Large intestine (tissue), 3 donors: ENCODE measurements around the gene HTR6. TPM values are rescaled to one million over a fixed set of nuclear protein-coding genes. Genes with fewer than 3 reads are reported as not detected.
A peak's percentile ranks its signal among the peaks of the same experiment; 100 is the strongest.

Experiments used
- DNase-seq, 2 donors: peaks; one replicate each; pipeline versions ENCODE4 v3.0.0 to v3.0.0-alpha.2; 2013
- H3K27ac ChIP-seq: one replicate; pipeline ENCODE4 v1.5.1; 2013; ENCODE audit warnings: low read length
- H3K27me3 ChIP-seq: 2 replicates; pipeline ENCODE4 v1.6.1; 2013; ENCODE audit warnings: low read length; ENCODE audit not compliant: control insufficient read depth, insufficient read depth
- H3K36me3 ChIP-seq: 2 replicates; pipeline ENCODE4 v1.6.1; 2013; ENCODE audit warnings: low read length; ENCODE audit not compliant: control insufficient read depth, insufficient read depth
- H3K4me1 ChIP-seq: one replicate; pipeline ENCODE4 v1.6.1; 2013; ENCODE audit warnings: low read length; ENCODE audit not compliant: control insufficient read depth, insufficient read depth
- H3K4me3 ChIP-seq: one replicate; pipeline ENCODE4 v1.5.1; 2013; ENCODE audit warnings: low read length
- H3K9me3 ChIP-seq: one replicate; pipeline ENCODE4 v1.6.1; 2013; ENCODE audit warnings: mild to moderate bottlenecking, low read depth, low read length, moderate library complexity; ENCODE audit not compliant: control insufficient read depth
- WGBS: methylation state at CpG from one replicate; pipeline ENCODE4 v1.1.5; 2013; ENCODE audit warnings: low lambda C conversion rate; ENCODE audit not compliant: insufficient coverage; 5-methylcytosine and 5-hydroxymethylcytosine counted together
- polyA plus RNA-seq: library from polyadenylated mRNA; unstranded; fragments of 120-200 nt; gene quantifications from one replicate; pipeline ENCODE4 v1.2.1, GENCODE V29; 2013

The HTR6 gene
- polyA plus RNA-seq, 1 donor, result 0.07 TPM

- Histone ChIP-seq H3K4me3 (peak overlapping the region; percentile 79), H3K36me3 (no peaks in the 10 kb centered on the region), H3K9me3 (no peaks in the 10 kb centered on the region), H3K4me1 (peaks cover 31% of the 10 kb centered on the region), H3K27me3 (no peaks in the 10 kb centered on the region), H3K27ac (no peak overlapping the region)
- no CpG with 5 or more reads among the region's 9 CpGs for WGBS
- DNase-seq, result peak in 1 of 2 donors; percentile 30
Observed at GRCh38 chr1:19646377-19647319, 18.0 kb upstream of the HTR6 start.

GRCh38 chr1:19647643-19648042 is 17.0 kb upstream of the HTR6 start:
- no peak for DNase-seq
- Histone ChIP-seq H3K27ac (no peak overlapping the region), H3K27me3 (no peaks in the 10 kb centered on the region), H3K36me3 (no peaks in the 10 kb centered on the region), H3K9me3 (no peaks in the 10 kb centered on the region), H3K4me3 (peak overlapping the region; percentile 13), H3K4me1 (peaks cover 31% of the 10 kb centered on the region)
- 67% methylated on average over 1 of the region's 16 CpGs for WGBS

GRCh38 chr1:19648239-19648638 is 16.4 kb upstream of the HTR6 start:
- DNase-seq, result no peak
- H3K4me3 ChIP-seq, result no peak overlapping the region
- H3K36me3 ChIP-seq, result no peaks in the 10 kb centered on the region
- no CpG with 5 or more reads among the region's 14 CpGs for WGBS
- no peaks in the 10 kb centered on the region for H3K27me3 ChIP-seq
- H3K27ac ChIP-seq, result no peak overlapping the region
- peaks cover 29% of the 10 kb centered on the region for H3K4me1 ChIP-seq
- H3K9me3 ChIP-seq, result no peaks in the 10 kb centered on the region

- DNase-seq, result no peak
- no CpG with 5 or more reads among the region's 11 CpGs for WGBS
- H3K36me3 ChIP-seq, result no peaks in the 10 kb centered on the region
- peaks cover 28% of the 10 kb centered on the region for H3K4me1 ChIP-seq
- no peaks in the 10 kb centered on the region for H3K9me3 ChIP-seq
- no peak overlapping the region for H3K27ac ChIP-seq
- H3K27me3 ChIP-seq, result no peaks in the 10 kb centered on the region
- H3K4me3 ChIP-seq, result no peak overlapping the region
Observed at GRCh38 chr1:19648689-19649088, 16.0 kb upstream of the HTR6 start.

- Histone ChIP-seq H3K4me3 (no peak overlapping the region), H3K27ac (no peak overlapping the region), H3K9me3 (no peaks in the 10 kb centered on the region), H3K4me1 (peaks cover 24% of the 10 kb centered on the region), H3K36me3 (peaks cover 7% of the 10 kb centered on the region), H3K27me3 (no peaks in the 10 kb centered on the region)
- DNase-seq, result peak in 1 of 2 donors; percentile 20
- WGBS, result 86% methylated on average over 2 of the region's 12 CpGs
Observed at GRCh38 chr1:19650416-19651140, 14.1 kb upstream of the HTR6 start.

- peak; percentile 29 to 51 for DNase-seq
- no peak overlapping the region for H3K27ac ChIP-seq
- H3K27me3 ChIP-seq, result no peaks in the 10 kb centered on the region
- no CpG with 5 or more reads among the region's 11 CpGs for WGBS
- H3K36me3 ChIP-seq, result peaks cover 12% of the 10 kb centered on the region
- no peak overlapping the region for H3K4me3 ChIP-seq
- H3K4me1 ChIP-seq, result peaks cover 18% of the 10 kb centered on the region
- H3K9me3 ChIP-seq, result no peaks in the 10 kb centered on the region
Observed at GRCh38 chr1:19651141-19651737, 13.4 kb upstream of the HTR6 start.

GRCh38 chr1:19654386-19654785 is 10.3 kb upstream of the HTR6 start:
- H3K27me3 ChIP-seq, result no peaks in the 10 kb centered on the region
- no peak overlapping the region for H3K27ac ChIP-seq
- DNase-seq, result no peak
- WGBS, result 80% methylated on average over 2 of the region's 5 CpGs
- H3K36me3 ChIP-seq, result peaks cover 29% of the 10 kb centered on the region
- peaks cover 14% of the 10 kb centered on the region for H3K4me1 ChIP-seq
- no peak overlapping the region for H3K4me3 ChIP-seq
- no peaks in the 10 kb centered on the region for H3K9me3 ChIP-seq

GRCh38 chr1:19654886-19655717 is 9.6 kb upstream of the HTR6 start:
- H3K36me3 ChIP-seq, result peaks cover 29% of the 10 kb centered on the region
- H3K4me3 ChIP-seq, result no peak overlapping the region
- peaks cover 14% of the 10 kb centered on the region for H3K4me1 ChIP-seq
- H3K9me3 ChIP-seq, result no peaks in the 10 kb centered on the region
- 83% methylated on average over 1 of the region's 15 CpGs for WGBS
- H3K27ac ChIP-seq, result no peak overlapping the region
- no peaks in the 10 kb centered on the region for H3K27me3 ChIP-seq
- no peak for DNase-seq

GRCh38 chr1:19655718-19656080 is 9.0 kb upstream of the HTR6 start:
- H3K36me3 ChIP-seq, result peaks cover 29% of the 10 kb centered on the region
- no peak overlapping the region for H3K4me3 ChIP-seq
- H3K27me3 ChIP-seq, result peaks cover under 1% of the 10 kb centered on the region
- WGBS, result 86% methylated on average over 5 of the region's 8 CpGs
- H3K4me1 ChIP-seq, result peaks cover 8% of the 10 kb centered on the region
- no peak overlapping the region for H3K27ac ChIP-seq
- no peak for DNase-seq
- H3K9me3 ChIP-seq, result no peaks in the 10 kb centered on the region
